ENCODE measurements around the gene SUCNR1. TPM values are rescaled to one million over a fixed set of nuclear protein-coding genes. Genes with fewer than 3 reads are reported as not detected.
A peak's percentile ranks its signal among the peaks of the same experiment; 100 is the strongest.
"Not testable (repeated sequence)": the region's sequence is repeated elsewhere in the genome, so short reads cannot be mapped to it uniquely, and the experiment has no call there.

SUCNR1 gene
- total RNA-seq, 1 experiment from 2014 or later, result 0.03 TPM

GRCh38 chr3:151918253-151919029, 45.0 kb downstream of the SUCNR1 start:
- DNase-seq (ENCODE audit: low read depth, low spot score), result peak; percentile 70
- in situ Hi-C loops (cut with HindIII; ENCODE audit: low pct_unique_long_range_greater_than_20kb, low sequenced_read_pairs), result no loop called here

GRCh38 chr3:151919030-151919328, 45.5 kb downstream of the SUCNR1 start:
- DNase-seq (ENCODE audit: low read depth, low spot score), result no peak
- in situ Hi-C loops (cut with HindIII; ENCODE audit: low pct_unique_long_range_greater_than_20kb, low sequenced_read_pairs), result no loop called here

- in situ Hi-C loops (cut with HindIII; ENCODE audit: low pct_unique_long_range_greater_than_20kb, low sequenced_read_pairs), result no loop called here
Observed at GRCh38 chr3:151919446-151919845, 46.0 kb downstream of the SUCNR1 start.

GRCh38 chr3:151923901-151924300, 50.5 kb downstream of the SUCNR1 start:
- DNase-seq (ENCODE audit: low read depth, low spot score), result no peak

More at GRCh38 chr3:151919446-151919845, 46.0 kb downstream of the SUCNR1 start:
- DNase-seq (ENCODE audit: low read depth, low spot score), result no peak

GRCh38 chr3:151924753-151925152, 51.3 kb downstream of the SUCNR1 start:
- DNase-seq (ENCODE audit: low read depth, low spot score), result no peak
- in situ Hi-C loops (cut with HindIII; ENCODE audit: low pct_unique_long_range_greater_than_20kb, low sequenced_read_pairs), result no loop called here

More at GRCh38 chr3:151923901-151924300, 50.5 kb downstream of the SUCNR1 start:
- in situ Hi-C loops (cut with HindIII; ENCODE audit: low pct_unique_long_range_greater_than_20kb, low sequenced_read_pairs), result no loop called here

GRCh38 chr3:151925419-151925818, 52.0 kb downstream of the SUCNR1 start:
- in situ Hi-C loops (cut with HindIII; ENCODE audit: low pct_unique_long_range_greater_than_20kb, low sequenced_read_pairs), result no loop called here
- no peak for DNase-seq (ENCODE audit: low read depth, low spot score)

- in situ Hi-C loops (cut with HindIII; ENCODE audit: low pct_unique_long_range_greater_than_20kb, low sequenced_read_pairs), result no loop called here
- no peak for DNase-seq (ENCODE audit: low read depth, low spot score)
Observed at GRCh38 chr3:151925876-151926275, 52.4 kb downstream of the SUCNR1 start.

GRCh38 chr3:151926956-151927355, 53.5 kb downstream of the SUCNR1 start:
- DNase-seq (ENCODE audit: low read depth, low spot score), result no peak
- in situ Hi-C loops (cut with HindIII; ENCODE audit: low pct_unique_long_range_greater_than_20kb, low sequenced_read_pairs), result no loop called here

GRCh38 chr3:151927915-151928525, 54.6 kb downstream of the SUCNR1 start:
- in situ Hi-C loops (cut with HindIII; ENCODE audit: low pct_unique_long_range_greater_than_20kb, low sequenced_read_pairs); DNase-seq (ENCODE audit: low read depth, low spot score): not testable (repeated sequence)

GRCh38 chr3:151931171-151931570, 57.7 kb downstream of the SUCNR1 start:
- DNase-seq (ENCODE audit: low read depth, low spot score), result no peak

GRCh38 chr3:151933234-151933853, 59.9 kb downstream of the SUCNR1 start:
- DNase-seq (ENCODE audit: low read depth, low spot score), result no peak

More at GRCh38 chr3:151931171-151931570, 57.7 kb downstream of the SUCNR1 start:
- in situ Hi-C loops (cut with HindIII; ENCODE audit: low pct_unique_long_range_greater_than_20kb, low sequenced_read_pairs), result no loop called here

More at GRCh38 chr3:151933234-151933853, 59.9 kb downstream of the SUCNR1 start:
- in situ Hi-C loops (cut with HindIII; ENCODE audit: low pct_unique_long_range_greater_than_20kb, low sequenced_read_pairs), result no loop called here

Other genes starting within 250 kb of the SUCNR1 start
- gene AADACL2, start 139.7 kb upstream of the SUCNR1 start, total RNA-seq (2014; rRNA removed; shearing (Covaris generic)), result not detected in 2 replicates
- gene AADAC, start 59.5 kb upstream of the SUCNR1 start, total RNA-seq (2014; rRNA removed; shearing (Covaris generic)), result not detected in 2 replicates

Measured in SK-MEL-5 (cell line).